Activated CD8-positive, alpha-beta memory T cell treated with anti-CD3 and anti-CD28 coated beads for 1 hour (primary cell): ENCODE measurements around the gene OR2A2.

ENCODE experiments used
- DNase-seq, 2 donors: peaks; one replicate each; pipeline ENCODE4 v3.0.0-alpha.2; 2020; ENCODE audit warnings: low read depth in 1 of 2; ENCODE audit errors: extremely low read depth in 1 of 2

The OR2A2 gene

GRCh38 chr7:144134116-144134515 is 24.7 kb downstream of the OR2A2 start:
- no peak for DNase-seq

- no peak for DNase-seq
Measured at GRCh38 chr7:144137501-144137900, 28.1 kb downstream of the OR2A2 start.

- DNase-seq = no peak
Measured at GRCh38 chr7:144142187-144142586, 32.8 kb downstream of the OR2A2 start.

- no peak for DNase-seq
Measured at GRCh38 chr7:144144426-144144825, 35.0 kb downstream of the OR2A2 start.

GRCh38 chr7:144148224-144148827 is 38.9 kb downstream of the OR2A2 start:
- no peak for DNase-seq

GRCh38 chr7:144158861-144159260 is 49.5 kb downstream of the OR2A2 start:
- DNase-seq = no peak
